Stimulated activated CD4-positive, alpha-beta T cell treated with anti-CD3 and anti-CD28 coated beads, Interleukin-12 subunit alpha, Interleukin-12 subunit beta, amount 100 ng/mL, for 48 hours (primary cell): Measurements from ENCODE around the gene RSU1.

Experiments used
- DNase-seq, 3 donors: peaks; one replicate each; pipeline ENCODE4 v3.0.0-alpha.2; 2020; ENCODE audit warnings: low read depth in 2 of 3, low spot score in 1 of 3

Gene RSU1

DNA sequence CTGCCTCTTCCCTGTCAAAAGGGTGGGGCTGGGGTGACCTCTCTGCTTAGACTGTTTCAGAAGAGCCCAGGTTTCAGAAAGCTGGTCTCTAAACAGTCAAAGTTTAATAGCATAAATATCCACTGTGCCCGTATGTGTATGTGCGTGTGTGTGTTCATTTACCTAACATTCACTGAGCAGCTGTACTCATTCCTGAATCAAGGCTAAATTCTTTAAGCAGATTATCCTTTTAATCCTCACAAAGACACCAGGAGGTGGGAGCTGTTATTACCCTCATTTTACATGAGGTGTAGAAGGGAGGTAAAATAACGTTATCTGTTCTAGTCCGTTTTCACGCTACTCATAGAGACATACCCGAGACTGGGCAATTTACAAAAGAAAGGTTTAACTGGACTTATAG, 72.2 kb downstream of the RSU1 start:
- DNase-seq = no peak

DNA sequence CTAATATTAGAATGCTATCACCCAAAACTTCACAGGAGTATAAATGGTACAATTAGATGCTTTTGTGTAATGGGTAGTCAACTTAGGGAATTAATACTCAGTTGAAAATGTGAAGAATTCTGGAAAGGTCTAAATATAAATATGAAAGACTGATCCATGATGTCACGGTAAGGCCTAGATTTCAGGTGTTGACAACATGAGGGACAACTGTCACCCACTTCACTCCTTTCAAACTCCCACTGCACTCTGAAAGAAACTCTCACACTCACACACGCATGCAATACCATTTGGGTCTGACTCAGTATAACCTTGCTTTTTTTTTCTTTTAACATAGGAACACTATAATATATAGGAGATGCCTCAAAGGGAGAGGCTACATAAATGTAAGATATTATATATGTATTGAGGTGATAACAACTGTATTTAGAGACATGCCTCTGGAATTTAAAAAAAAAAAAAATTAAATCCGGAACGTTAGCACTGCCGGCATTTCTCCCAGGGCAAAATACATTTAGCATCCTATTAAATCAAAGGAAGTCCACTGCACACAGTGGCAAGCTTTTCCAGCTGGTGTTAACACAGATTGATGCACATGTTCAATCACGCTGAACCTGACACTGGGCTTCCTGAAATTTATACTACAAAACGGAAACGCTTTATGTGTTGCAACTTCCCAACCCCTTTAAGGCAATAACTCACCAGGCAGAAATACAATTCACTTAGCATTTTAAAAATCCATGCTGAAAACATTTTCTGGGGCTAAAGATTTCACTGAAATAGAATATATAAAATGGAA, 74.9 kb downstream of the RSU1 start:
- no peak for DNase-seq

DNA sequence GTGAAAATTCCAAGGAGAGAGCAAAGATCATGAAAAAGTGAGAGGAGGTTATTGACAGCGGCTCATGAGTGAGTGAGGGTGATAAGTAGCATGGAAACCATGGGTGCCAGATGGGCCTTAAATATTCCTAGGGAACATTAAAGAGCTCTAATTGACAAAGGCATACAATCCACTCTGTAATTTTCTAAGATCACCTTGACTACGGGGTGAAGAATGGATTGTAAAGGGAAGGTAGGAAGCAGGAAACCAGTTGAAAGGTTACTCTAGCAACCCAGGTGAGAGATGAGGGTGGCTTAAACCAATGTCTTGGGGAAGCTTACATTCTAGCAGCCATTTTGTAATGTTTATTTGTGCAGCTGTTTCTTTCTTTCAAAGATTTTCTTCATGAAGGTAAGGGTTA, 75.7 kb downstream of the RSU1 start:
- no peak for DNase-seq

- DNase-seq = no peak
These were observed 79.8 kb downstream of the RSU1 start for GRCh38 chr10:16737420-16737819.

DNA sequence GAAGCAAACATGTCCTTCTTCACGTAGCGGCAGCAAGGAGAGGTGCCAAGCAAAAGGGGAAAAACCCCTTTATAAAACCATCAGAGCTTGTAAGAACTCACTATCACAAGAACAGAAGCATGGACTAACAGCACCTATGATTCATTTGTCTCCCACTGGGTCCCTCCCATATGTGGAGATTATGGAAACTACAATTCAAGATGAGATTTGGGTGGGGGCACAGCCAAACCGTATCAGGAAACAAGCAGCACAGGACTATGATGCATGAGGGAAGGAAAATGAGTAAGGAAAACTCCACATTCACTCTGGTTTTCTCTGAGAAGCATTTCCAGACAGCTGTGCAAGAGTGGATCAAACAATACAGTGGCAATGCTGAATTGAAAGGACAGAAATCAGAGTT, 81.6 kb downstream of the RSU1 start:
- DNase-seq = no peak

DNA sequence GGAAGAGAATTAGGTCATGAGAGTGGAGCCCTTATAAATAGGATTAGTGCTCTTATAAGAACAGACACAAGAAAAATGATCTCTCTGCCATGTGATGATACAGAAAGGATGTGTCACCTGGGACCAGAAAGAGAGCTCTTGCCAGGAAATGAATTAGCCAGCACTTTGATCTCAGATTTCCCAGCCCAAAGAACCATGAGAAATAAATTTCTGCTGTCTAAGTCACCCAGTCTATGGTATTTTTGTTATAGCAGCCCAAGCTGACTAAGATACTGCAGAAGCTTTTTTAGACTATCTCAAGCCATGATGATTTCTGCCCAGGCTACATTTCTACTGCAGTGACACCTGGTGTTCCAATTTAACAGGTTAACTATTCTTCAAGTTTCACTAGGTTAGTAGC, 84.8 kb downstream of the RSU1 start:
- no peak for DNase-seq

DNA sequence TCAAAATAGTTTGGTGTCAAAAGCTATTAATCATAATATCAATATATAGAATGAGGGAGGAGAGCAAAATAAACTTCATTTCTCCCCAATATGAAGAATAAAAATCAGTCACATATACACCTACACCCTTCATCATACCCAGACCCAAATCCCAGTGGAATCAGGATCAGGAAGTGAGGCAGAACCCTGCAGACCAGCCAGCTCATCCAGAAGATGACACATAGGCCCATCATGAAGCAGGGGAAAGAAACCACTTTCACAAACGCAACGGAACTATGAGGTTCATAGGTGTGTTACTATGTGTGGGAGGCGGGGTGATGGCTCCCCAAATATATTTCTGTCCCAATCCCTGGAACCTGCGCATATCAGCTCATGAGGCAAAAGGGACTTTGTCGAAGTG, 89.0 kb downstream of the RSU1 start:
- no peak for DNase-seq

GRCh38 chr10:16727666-16728065, 89.6 kb downstream of the RSU1 start:
- DNase-seq = no peak

- no peak for DNase-seq
These were observed 92.7 kb downstream of the RSU1 start for GRCh38 chr10:16724509-16724908.

GRCh38 chr10:16720812-16721211, 96.4 kb downstream of the RSU1 start:
- no peak for DNase-seq

DNA sequence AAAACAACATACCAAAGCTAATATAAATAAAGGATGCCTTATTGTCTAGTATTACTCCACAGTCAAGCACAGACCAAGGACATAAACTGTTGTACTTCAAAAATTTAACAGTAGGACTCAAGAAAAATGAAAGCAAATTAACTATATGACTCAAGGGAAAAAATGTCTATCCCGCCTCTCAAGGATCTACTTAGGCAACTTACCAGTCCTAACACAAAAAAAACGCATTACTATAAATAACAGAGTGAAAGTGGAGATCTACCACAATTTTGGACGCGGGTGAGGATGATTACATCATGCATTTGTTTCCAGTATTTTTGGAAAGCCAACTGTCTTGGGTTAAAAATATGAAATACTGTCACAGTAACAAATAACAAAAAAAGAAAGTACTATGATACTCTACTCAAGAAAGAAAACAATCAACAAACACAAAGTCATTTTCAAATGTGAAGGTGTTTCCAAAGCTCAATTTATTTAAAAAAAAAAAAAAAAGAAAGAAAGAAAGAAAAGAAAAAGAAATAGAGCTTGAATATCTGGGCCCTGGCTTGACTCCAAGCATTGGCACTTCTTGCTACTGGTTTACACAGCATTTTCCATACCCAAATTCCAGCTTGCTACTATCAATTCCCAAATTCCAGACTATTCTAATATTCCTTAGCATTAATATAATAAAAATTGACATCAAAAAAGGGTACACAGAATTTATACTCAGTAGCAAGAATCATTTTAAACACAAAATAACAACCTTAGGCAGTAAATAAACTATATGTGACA, 99.4 kb downstream of the RSU1 start:
- no peak for DNase-seq

DNA sequence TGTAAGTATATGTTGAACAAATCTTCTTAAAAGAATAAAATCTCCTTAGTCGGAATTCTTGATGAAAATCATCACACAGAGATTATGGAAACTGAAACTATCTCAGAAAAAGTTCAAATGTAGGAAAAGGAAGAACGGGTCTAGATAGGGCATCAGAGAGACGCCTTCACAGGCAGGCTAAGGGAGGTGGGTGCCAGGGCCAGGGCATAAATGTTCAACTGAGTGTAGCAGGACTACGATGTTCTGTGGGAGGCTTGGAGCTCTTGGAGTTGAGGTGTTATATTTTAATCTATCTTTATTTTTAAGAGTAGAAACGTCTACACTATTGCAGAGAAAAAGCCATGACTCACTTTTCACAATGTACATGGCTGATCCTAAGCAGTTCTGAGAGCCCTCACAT, 101.2 kb downstream of the RSU1 start:
- no peak for DNase-seq

DNA sequence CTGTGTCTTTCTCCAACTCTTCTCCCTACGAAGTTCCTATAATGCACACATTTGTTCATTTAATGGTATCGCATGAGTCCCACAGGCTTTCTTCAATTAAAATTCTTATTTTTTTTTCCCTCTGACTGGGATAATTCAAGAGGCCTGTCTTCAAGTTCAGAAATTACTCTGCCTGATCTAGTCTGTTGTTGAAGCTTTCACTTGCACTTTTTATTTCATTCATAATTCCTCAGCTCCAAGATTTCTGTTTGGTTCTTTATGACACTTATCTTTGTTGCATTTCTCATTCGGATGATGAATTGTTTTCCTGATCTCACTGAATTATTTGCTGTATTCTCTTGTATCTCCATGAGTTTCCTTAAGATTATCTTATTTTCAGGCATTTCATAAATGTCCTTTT, 103.9 kb downstream of the RSU1 start:
- no peak for DNase-seq

- DNase-seq = no peak
These were observed 104.3 kb downstream of the RSU1 start for GRCh38 chr10:16712883-16713282.

DNA sequence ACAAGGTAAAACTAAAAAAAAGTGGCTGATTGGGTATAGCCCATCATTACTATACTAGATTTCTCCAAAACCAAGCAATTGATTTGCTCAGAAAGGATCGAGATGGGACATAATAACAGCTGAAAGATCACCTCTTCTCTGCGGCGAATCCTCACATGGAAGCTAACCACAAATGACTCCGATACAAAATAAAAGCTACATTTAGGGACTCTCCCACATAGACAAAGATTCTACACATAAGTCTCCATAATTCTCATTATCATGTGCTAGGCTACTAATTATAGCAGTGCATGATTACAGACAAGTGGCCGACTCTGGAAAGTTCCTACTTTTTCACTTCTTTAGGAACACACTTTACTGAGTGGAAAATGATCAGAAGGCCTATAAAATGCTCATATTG, 116.9 kb downstream of the RSU1 start:
- no peak for DNase-seq

DNA sequence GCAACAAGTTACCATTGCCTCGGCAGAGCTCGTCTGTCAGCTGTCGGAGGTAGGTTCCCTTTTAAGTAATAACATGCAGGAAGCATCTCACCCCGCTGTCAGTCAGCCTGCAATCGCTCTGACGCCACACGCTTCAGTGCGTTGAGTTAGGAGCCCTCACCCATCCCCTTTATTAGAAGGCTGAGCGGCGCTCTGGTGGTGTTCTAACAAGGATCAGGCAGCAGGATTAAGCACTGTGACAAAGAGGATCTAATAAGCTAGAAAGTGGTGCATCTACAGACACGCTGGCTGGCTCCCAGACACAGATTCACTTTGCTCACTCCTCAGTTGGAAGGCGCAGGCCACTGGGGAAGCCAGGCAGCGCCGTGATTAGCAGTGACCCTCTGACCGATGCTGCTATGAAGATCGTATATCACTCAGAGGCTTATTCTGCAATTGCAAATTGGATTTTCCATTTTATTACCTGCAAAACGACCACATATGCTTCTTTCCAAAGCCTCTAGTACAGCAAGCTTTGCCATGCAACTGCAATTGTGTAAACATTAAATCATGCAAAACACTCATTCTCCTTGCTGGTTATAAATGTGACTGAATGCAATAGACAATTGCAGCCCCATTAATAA, 117.7 kb downstream of the RSU1 start:
- DNase-seq = no peak

DNA sequence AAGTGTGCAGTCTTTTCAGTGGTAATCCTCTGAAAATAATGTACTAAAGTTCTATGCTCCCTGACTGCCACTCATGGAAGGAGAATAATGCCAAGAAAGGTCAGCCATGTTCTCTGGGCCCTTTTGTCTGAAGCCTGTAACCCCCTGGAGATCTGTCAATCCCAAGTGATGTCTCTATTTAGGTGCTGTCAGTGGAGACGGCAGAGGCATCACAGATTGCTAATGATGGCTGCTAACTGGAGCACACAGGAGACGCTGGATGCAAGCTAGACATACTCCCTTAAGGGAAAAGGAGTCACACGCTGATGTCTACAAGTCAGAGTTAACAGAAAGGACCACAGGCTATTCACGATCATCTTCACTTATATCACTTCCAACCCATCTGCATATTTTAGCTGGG, 118.8 kb downstream of the RSU1 start:
- no peak for DNase-seq

DNA sequence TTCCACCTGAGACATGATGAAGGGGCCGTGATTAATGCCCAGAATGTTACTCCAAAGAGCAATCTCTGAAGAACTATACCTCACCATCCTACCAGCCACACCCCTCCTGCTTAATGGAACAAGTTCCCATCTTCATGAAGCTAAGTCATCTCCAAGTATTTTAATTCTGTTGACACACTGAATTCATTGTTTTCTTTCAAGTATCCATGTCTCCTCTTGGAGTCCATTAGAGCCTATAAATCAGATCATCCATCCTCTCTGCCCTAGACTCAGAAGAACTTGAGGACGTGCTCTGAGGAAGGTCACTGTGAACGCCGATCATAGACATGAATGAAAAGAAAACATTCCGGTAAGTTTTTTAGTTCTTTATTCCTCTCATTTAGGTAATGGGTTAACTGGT, 126.8 kb downstream of the RSU1 start:
- no peak for DNase-seq

- DNase-seq = no peak
These were observed 127.5 kb downstream of the RSU1 start for GRCh38 chr10:16689696-16690095.

GRCh38 chr10:16689227-16689626, 128.0 kb downstream of the RSU1 start:
- no peak for DNase-seq

DNA sequence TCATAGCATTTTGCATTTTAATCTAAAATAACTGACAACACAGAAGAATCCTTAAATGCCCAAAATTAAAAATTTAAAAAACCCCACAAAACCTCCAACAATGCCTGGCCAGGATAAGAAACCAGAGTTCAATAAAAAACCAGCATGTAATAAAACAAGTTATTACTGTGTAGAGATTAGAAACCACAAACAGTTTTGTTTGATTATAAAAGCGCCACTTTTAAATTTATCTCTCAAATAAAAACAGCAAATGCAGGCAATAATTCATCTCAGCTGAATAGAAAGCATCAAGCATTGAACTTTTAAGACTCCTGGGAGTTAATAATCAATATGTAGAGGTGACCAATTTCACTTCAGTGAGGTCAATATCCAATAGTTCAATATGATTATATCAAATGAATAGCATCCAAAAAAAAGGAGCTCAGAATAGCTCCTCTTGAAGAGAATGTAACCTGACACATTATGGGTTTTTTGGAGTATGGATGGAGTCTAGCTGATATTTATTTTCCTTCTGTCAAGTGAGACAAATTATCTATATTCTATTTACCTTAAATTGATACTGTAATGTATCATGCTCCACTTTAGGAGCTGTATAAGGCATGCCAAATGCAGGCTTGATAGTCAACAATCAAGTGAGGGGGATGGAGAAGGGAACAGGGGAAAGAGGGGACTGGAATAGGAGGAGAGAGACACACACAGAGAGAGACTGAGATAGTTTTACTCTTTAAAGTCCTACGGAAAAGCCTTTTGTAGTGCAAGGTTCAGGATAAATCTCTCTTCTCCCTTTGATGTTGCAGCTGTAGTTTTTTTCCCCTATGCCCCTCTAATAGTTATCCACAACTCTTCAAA, 130.9 kb downstream of the RSU1 start:
- no peak for DNase-seq
